ENCODE results near the gene RPL29. TPM values are rescaled to one million over a fixed set of nuclear protein-coding genes. Genes with fewer than 3 reads are reported as not detected.

The RPL29 gene
- total and polyA plus RNA-seq, 2 of the 4 experiments (the other 2 are of a cell fraction): 2,081 to 2,126 TPM

DNA sequence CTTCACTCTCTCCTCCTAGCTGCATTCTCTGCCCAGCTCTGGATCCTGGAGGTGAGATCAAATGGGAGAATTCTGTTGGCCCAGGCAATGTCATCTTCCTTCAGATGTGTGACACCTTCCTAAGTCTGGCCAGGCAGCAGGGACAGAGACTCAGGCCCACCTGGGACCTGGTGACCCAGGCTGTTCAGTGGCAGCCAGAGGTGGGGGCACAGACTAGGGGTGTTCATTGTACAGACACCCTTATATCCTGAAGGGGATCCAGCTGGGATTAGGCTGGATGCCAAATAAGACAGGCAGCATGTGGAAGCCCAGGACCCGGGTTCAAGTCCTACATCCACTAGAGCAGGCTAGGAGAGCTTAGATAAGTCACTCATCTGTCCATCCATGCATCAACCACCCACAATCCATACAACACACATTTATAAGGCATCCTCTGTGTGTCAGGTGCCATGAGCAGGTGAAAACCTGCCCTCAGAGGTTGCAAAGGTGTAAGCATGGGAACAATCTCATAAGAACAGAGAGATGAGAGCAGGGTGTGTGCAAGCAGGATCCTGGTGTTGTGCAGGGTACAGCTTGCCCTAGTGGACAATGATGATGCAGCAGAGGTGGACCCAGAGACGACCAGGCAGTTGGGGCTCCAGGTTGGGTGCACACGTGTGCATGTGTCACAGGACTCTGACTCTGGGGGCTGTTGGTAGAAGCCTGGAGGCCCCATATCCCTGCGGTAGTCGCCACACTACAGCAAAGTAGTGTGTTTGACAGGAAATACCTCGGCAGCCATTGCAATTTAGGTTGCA, 18.3 kb upstream of the RPL29 start:
- Histone ChIP-seq H2BK15ac (ENCODE audit: low read depth, low read length) (no peak overlapping the region), H3K4me1 (ENCODE audit: control insufficient read depth, insufficient read depth, low read length) (no peaks in the 10 kb centered on the region), H3K4ac (ENCODE audit: low read depth, low read length) (no peak overlapping the region), H3K18ac (ENCODE audit: low read depth, low read length) (no peak overlapping the region), H4K8ac (ENCODE audit: low read depth in 2 of 2, low read length in 2 of 2) (no peak overlapping the region), H3K36me3 (ENCODE audit: control insufficient read depth, insufficient read depth, low read length) (no peaks in the 10 kb centered on the region), H3K56ac (ENCODE audit: extremely low read depth, insufficient read depth, low read length) (no peak overlapping the region), H2AK9ac (replicated peaks; ENCODE audit: low read depth, low read length, poor library complexity) (no peak overlapping the region), H2BK120ac (ENCODE audit: low read depth, low read length) (no peak overlapping the region), H3K4me3 (ENCODE audit: insufficient read depth, low read depth, low read length) (no peak overlapping the region), H3K9ac (ENCODE audit: low read depth, low read length) (no peak overlapping the region), H3K79me1 (ENCODE audit: low read depth in 1 of 2, low read length in 2 of 2) (no peaks in the 10 kb centered on the region), H2BK5ac (ENCODE audit: low read depth, low read length, poor library complexity, severe bottlenecking) (no peak overlapping the region), H3K27ac (ENCODE audit: insufficient read depth, low read length) (no peak overlapping the region), H4K20me1 (ENCODE audit: insufficient read depth, low read length) (no peaks in the 10 kb centered on the region), H4K91ac (ENCODE audit: insufficient read depth, low read depth, low read length) (no peak overlapping the region), H2BK20ac (ENCODE audit: low read depth, low read length) (no peak overlapping the region), H3K9me1 (ENCODE audit: insufficient read depth, low read length) (no peaks in the 10 kb centered on the region; the same call in 1 of the 2 replicates), H2AK5ac (ENCODE audit: low read depth, low read length) (no peak overlapping the region), H3K14ac (replicated peaks; ENCODE audit: low read depth, low read length) (no peak overlapping the region), H4K5ac (ENCODE audit: low read depth, low read length) (no peak overlapping the region), H3K4me2 (ENCODE audit: low read depth, low read length) (no peak overlapping the region), H3K9me3 (ENCODE audit: control insufficient read depth, insufficient read depth, low read length) (no peaks in the 10 kb centered on the region), H2AFZ (replicated peaks; ENCODE audit: low read length, poor library complexity) (peak overlapping the region; percentile 51), H3K27me3 (ENCODE audit: control insufficient read depth, insufficient read depth, low read length) (no peaks in the 10 kb centered on the region), H3K23ac (ENCODE audit: low read depth, low read length) (no peak overlapping the region)
- CTCF ChIA-PET: interaction anchor here (1.1 to 1.7 kb wide), 3 partner anchors 9 to 109 kb away, joined by 3 to 5 read pairs (median 3); no protein-coding TSS in a partner anchor
- dilution Hi-C loops (cut with HindIII; ENCODE audit: low sequenced_read_pairs, unreplicated experiment) (no loop called here), intact Hi-C loops (cut with micrococcal nuclease) (no loop called here), in situ Hi-C loops (cut with MboI; ENCODE audit: low sequenced_read_pairs) (loop anchor here (5.0 kb wide), 1 partner anchor 33 kb away; no protein-coding TSS in a partner anchor)
- no peak for ATAC-seq (ENCODE audit: low read depth)
- no TSS peak for BruUV-seq (replicated peaks)
- WGBS, 2 experiments (ENCODE audit: extremely low coverage in 2 of 2, insufficient read length in 1 of 2): 69% methylated on average over 5 of the region's 6 CpGs; no CpG with 5 or more reads in 1 of the 2 experiments
- POLR2A ChIA-PET (ENCODE audit: unreplicated experiment): no interaction called here
- DNase-seq: no peak
- TF ChIP-seq RFX5 (IDR thresholded peaks at IDR 0.05; ENCODE audit: low read depth, low read length): no peak
- no peak for TF ChIP-seq NFE2L2 (IDR thresholded peaks at IDR 0.05; ENCODE audit: low read depth, low read length)
- no peak for TF ChIP-seq CEBPB (IDR thresholded peaks at IDR 0.05; ENCODE audit: low read depth, low read length)
- no peak for TF ChIP-seq FOS (IDR thresholded peaks at IDR 0.05; ENCODE audit: low read depth, low read length)
- TF ChIP-seq RCOR1 (IDR thresholded peaks at IDR 0.05; ENCODE audit: insufficient replicate concordance, low read length): no peak
- TF ChIP-seq SMC3 (IDR thresholded peaks at IDR 0.05; ENCODE audit: low read depth, low read length): no peak
- TF ChIP-seq CHD1 (IDR thresholded peaks at IDR 0.05; ENCODE audit: low read depth, low read length): no peak
- no peak for TF ChIP-seq RAD21 (IDR thresholded peaks at IDR 0.05; ENCODE audit: low read length)
- TF ChIP-seq MAFK (IDR thresholded peaks at IDR 0.05; ENCODE audit: low read depth, low read length): no peak
- TF ChIP-seq POLR2A (IDR thresholded peaks at IDR 0.05; ENCODE audit: low read depth, low read length): no peak
- TF ChIP-seq MAZ (IDR thresholded peaks at IDR 0.05; ENCODE audit: borderline replicate concordance, low read depth, low read length): no peak
- no peak for TF ChIP-seq BHLHE40 (IDR thresholded peaks at IDR 0.05; ENCODE audit: low read depth, low read length)
- TF ChIP-seq, protein P1, sequence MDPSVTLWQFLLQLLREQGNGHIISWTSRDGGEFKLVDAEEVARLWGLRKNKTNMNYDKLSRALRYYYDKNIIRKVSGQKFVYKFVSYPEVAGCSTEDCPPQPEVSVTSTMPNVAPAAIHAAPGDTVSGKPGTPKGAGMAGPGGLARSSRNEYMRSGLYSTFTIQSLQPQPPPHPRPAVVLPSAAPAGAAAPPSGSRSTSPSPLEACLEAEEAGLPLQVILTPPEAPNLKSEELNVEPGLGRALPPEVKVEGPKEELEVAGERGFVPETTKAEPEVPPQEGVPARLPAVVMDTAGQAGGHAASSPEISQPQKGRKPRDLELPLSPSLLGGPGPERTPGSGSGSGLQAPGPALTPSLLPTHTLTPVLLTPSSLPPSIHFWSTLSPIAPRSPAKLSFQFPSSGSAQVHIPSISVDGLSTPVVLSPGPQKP (IDR thresholded peaks at IDR 0.05; ENCODE audit: borderline replicate concordance, low read depth, low read length): no peak
- no peak for TF ChIP-seq USF2 (IDR thresholded peaks at IDR 0.05; ENCODE audit: low read depth, low read length)
- TF ChIP-seq MXI1 (IDR thresholded peaks at IDR 0.05; ENCODE audit: borderline replicate concordance, low read depth, low read length): no peak

Data from IMR-90 (cell line).